Skeletal muscle cell (primary cell): Measurements from ENCODE around the gene KIF23.
"Not testable (repeated sequence)": the region's sequence is repeated elsewhere in the genome, so short reads cannot be mapped to it uniquely, and the experiment has no call there.

ENCODE experiments used
- DNase-seq: peaks from one replicate; pipeline ENCODE4 v3.0.0-alpha.2; 2010; ENCODE audit warnings: low read depth
- H3K4me3 ChIP-seq: 2 replicates; pipeline ENCODE4 v1.5.1; 2011; ENCODE audit warnings: low read depth, mild to moderate bottlenecking, control low read depth, low read length, moderate library complexity

Gene KIF23

GRCh38 chr15:69424748-69425413 is 10.7 kb downstream of the KIF23 start:
- no peak for DNase-seq
- no peak overlapping the region for H3K4me3 ChIP-seq

- DNase-seq: no peak
- H3K4me3 ChIP-seq: no peak overlapping the region
Measured at GRCh38 chr15:69433831-69434230, 19.7 kb downstream of the KIF23 start.

GRCh38 chr15:69434238-69434637 is 20.1 kb downstream of the KIF23 start:
- no peak overlapping the region for H3K4me3 ChIP-seq
- no peak for DNase-seq

GRCh38 chr15:69434679-69435078 is 20.5 kb downstream of the KIF23 start:
- no peak overlapping the region for H3K4me3 ChIP-seq
- no peak for DNase-seq

GRCh38 chr15:69435985-69436384 is 21.8 kb downstream of the KIF23 start:
- no peak for DNase-seq
- H3K4me3 ChIP-seq: no peak overlapping the region

GRCh38 chr15:69436951-69437350 is 22.8 kb downstream of the KIF23 start:
- no peak overlapping the region for H3K4me3 ChIP-seq
- no peak for DNase-seq

- no peak overlapping the region for H3K4me3 ChIP-seq
- DNase-seq: no peak
Measured at GRCh38 chr15:69439623-69440022, 25.5 kb downstream of the KIF23 start.

GRCh38 chr15:69443032-69443611 is 29.0 kb downstream of the KIF23 start:
- no peak for DNase-seq
- H3K4me3 ChIP-seq: no peak overlapping the region

- no peak for DNase-seq
- no peak overlapping the region for H3K4me3 ChIP-seq
Measured at GRCh38 chr15:69444686-69445085, 30.5 kb downstream of the KIF23 start.

- H3K4me3 ChIP-seq: no peak overlapping the region
- no peak for DNase-seq
Measured at GRCh38 chr15:69446953-69447352, 32.8 kb downstream of the KIF23 start.

GRCh38 chr15:69450221-69450620 is 36.1 kb downstream of the KIF23 start:
- not testable (repeated sequence) for H3K4me3 ChIP-seq, DNase-seq

GRCh38 chr15:69450968-69451695 is 37.0 kb downstream of the KIF23 start:
- no peak for DNase-seq
- no peak overlapping the region for H3K4me3 ChIP-seq

GRCh38 chr15:69451951-69452691 is 38.0 kb downstream of the KIF23 start:
- H3K4me3 ChIP-seq: peak overlapping the region; percentile 98
- no peak for DNase-seq

- DNase-seq: peak; percentile 80
- peak within 1 kb of the TSS; percentile 98 for H3K4me3 ChIP-seq
Measured at GRCh38 chr15:69452692-69453521, 38.8 kb downstream of the KIF23 start, which contains the start of gene RPLP1. TSS of gene RPLP1 (plus strand) at chr15:69452818. CDS start at chr15:69452949, 131 bp downstream.

- DNase-seq: no peak
- H3K4me3 ChIP-seq: peak overlapping the region; percentile 98
Measured at GRCh38 chr15:69454953-69455352, 40.8 kb downstream of the KIF23 start.

- no peak overlapping the region for H3K4me3 ChIP-seq
- no peak for DNase-seq
Measured at GRCh38 chr15:69456208-69457166, 42.3 kb downstream of the KIF23 start.

GRCh38 chr15:69457304-69458280 is 43.4 kb downstream of the KIF23 start:
- no peak for DNase-seq
- H3K4me3 ChIP-seq: no peak overlapping the region
